C4-2B (cell line): ENCODE measurements around the gene HTR2C.

ENCODE experiments used
- ZFX ChIP-seq: fragments of 450-650 bp; IDR thresholded peaks from 2 replicates; pipeline ENCODE4 v1.6.1; 2017
- TF ChIP-seq, protein P1 (sequence below): fragments of 450-650 bp; conservative IDR thresholded peaks from 2 replicates; pipeline ENCODE4 v1.5.1; 2017; ENCODE audit warnings: mild to moderate bottlenecking

DNA sequence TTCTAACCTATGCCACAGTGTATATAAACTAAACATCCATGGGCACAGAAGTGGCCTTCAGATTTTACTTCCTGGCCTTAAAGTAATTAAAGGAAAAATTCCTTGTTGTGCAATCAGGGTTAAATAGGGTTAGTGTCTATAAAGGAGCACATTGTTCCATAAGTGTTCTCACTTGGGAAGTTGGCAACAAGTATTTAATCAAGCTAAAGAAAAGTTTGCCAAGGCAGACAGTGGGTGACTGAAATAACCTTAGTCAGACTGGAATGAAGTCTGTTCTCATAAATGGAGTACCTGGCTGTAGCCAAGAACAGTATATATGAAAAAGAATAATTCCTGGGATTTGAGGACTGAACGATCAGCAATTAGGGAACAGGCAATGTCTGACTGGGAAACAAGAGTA lies 213.6 kb downstream of the HTR2C start:
- TF ChIP-seq, protein P1, sequence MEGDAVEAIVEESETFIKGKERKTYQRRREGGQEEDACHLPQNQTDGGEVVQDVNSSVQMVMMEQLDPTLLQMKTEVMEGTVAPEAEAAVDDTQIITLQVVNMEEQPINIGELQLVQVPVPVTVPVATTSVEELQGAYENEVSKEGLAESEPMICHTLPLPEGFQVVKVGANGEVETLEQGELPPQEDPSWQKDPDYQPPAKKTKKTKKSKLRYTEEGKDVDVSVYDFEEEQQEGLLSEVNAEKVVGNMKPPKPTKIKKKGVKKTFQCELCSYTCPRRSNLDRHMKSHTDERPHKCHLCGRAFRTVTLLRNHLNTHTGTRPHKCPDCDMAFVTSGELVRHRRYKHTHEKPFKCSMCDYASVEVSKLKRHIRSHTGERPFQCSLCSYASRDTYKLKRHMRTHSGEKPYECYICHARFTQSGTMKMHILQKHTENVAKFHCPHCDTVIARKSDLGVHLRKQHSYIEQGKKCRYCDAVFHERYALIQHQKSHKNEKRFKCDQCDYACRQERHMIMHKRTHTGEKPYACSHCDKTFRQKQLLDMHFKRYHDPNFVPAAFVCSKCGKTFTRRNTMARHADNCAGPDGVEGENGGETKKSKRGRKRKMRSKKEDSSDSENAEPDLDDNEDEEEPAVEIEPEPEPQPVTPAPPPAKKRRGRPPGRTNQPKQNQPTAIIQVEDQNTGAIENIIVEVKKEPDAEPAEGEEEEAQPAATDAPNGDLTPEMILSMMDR, result no peak
- no peak for TF ChIP-seq ZFX
